GM12878 (cell line): ENCODE data around the gene TBC1D20. TPM values are rescaled to one million over a fixed set of nuclear protein-coding genes. Genes with fewer than 3 reads are reported as not detected.

ENCODE experiments used
- ATF7 ChIP-seq: fragments of 450-650 bp; IDR thresholded peaks from 2 replicates; pipeline ENCODE4 v1.6.1; 2016; ENCODE audit warnings: low read depth, mild to moderate bottlenecking
- BACH1 ChIP-seq: fragments of 450-650 bp; IDR thresholded peaks from 2 replicates; pipeline ENCODE4 v1.6.1; 2017; ENCODE audit warnings: mild to moderate bottlenecking, borderline replicate concordance
- BMI1 ChIP-seq: fragments of 450-650 bp; IDR thresholded peaks from 2 replicates; pipeline ENCODE4 v1.6.1; 2016; ENCODE audit warnings: mild to moderate bottlenecking, moderate library complexity, borderline replicate concordance
- BRCA1 ChIP-seq: IDR thresholded peaks from 2 replicates; pipeline ENCODE4 v1.6.1; 2011; ENCODE audit warnings: low read depth, low read length, improper control_type of control experiment
- ETV6 ChIP-seq, 2 experiments: fragments of 450-650 bp in 1 of 2; IDR thresholded peaks in 1 of 2; conservative IDR thresholded peaks in 1 of 2; 2 replicates each; pipeline ENCODE4 v1.6.1; 2014; ENCODE audit warnings: antibody characterized with exemption in 1 of 2, borderline replicate concordance in 1 of 2, low read depth in 1 of 2, mild to moderate bottlenecking in 1 of 2, moderate library complexity in 1 of 2
- HDGF ChIP-seq: fragments of 450-650 bp; IDR thresholded peaks from 2 replicates; pipeline ENCODE4 v1.6.1; 2016; ENCODE audit warnings: antibody characterized with exemption
- KAT2A ChIP-seq: conservative IDR thresholded peaks from 2 replicates; pipeline ENCODE4 v1.6.1; 2011; ENCODE audit warnings: low read depth, low read length; ENCODE audit not compliant: control insufficient read depth
- KLF5 ChIP-seq: fragments of 450-650 bp; IDR thresholded peaks from 2 replicates; pipeline ENCODE4 v1.6.1; 2014; ENCODE audit warnings: mild to moderate bottlenecking; ENCODE audit not compliant: partially characterized antibody
- MYB ChIP-seq: fragments of 150-350 bp; IDR thresholded peaks from 2 replicates; pipeline ENCODE4 v1.6.1; 2014; ENCODE audit warnings: mild to moderate bottlenecking, low read depth, low read length, borderline replicate concordance
- NR2F1 ChIP-seq: fragments of 450-650 bp; conservative IDR thresholded peaks from 2 replicates; pipeline ENCODE4 v1.6.1; 2017; ENCODE audit warnings: mild to moderate bottlenecking
- PML ChIP-seq: IDR thresholded peaks from 2 replicates; pipeline ENCODE4 v1.6.1; 2012; ENCODE audit warnings: low read length, inconsistent platforms
- RELA ChIP-seq: fragments of 450-650 bp; IDR thresholded peaks from 2 replicates; pipeline ENCODE4 v1.8.0; 2014; ENCODE audit warnings: borderline replicate concordance; ENCODE audit not compliant: partially characterized antibody
- SPI1 ChIP-seq: IDR thresholded peaks from 2 replicates; pipeline ENCODE4 v1.6.1; 2011; ENCODE audit warnings: low read depth, mild to moderate bottlenecking, low read length, moderate library complexity, borderline replicate concordance; ENCODE audit not compliant: insufficient read depth
- TAF1 ChIP-seq: IDR thresholded peaks from 2 replicates; pipeline ENCODE4 v1.6.1; 2011; ENCODE audit warnings: mild to moderate bottlenecking, low read depth, low read length, borderline replicate concordance
- ZNF207 ChIP-seq: fragments of 450-650 bp; IDR thresholded peaks from 2 replicates; pipeline ENCODE4 v1.6.1; 2014; ENCODE audit warnings: antibody characterized with exemption, mild to moderate bottlenecking, borderline replicate concordance
- ZNF274 ChIP-seq: IDR thresholded peaks from one replicate; pipeline ENCODE4 v1.8.0; 2011; ENCODE audit not compliant: insufficient read length, insufficient read depth
- polyA plus RNA-seq, 11 experiments: library from polyadenylated mRNA; depleted of rRNA in 4 of 11; unstranded in 6 of 11; stranded (reverse) in 5 of 11; fragments of >200 nt; fragmentation: Nextera tagmentation in 4 of 11; fragmentation: Illumina TruSeq in 1 of 11; extraction: Ambion mirVana in 4 of 11; extraction: Trizol in 1 of 11; gene quantifications; 1 replicate in 1 of 11; 2 replicates in 10 of 11; pipeline versions ENCODE4 v1.2.1 to v1.2.3, GENCODE V29; 2011 to 2016; ENCODE audit warnings: inconsistent platforms in 2 of 11, missing spikeins in 2 of 11, low read depth in 1 of 11
- total RNA-seq, 4 experiments: library from RNA; depleted of rRNA in 3 of 4; stranded (reverse); fragments of >200 nt in 3 of 4; fragmentation: Illumina TruSeq in 1 of 4; extraction: Trizol in 1 of 4; gene quantifications; 2 replicates each; pipeline versions ENCODE4 v1.2.1 to v1.2.3, GENCODE V29; 2013 to 2021
- TF ChIP-seq, protein P1 (sequence below): fragments of 450-650 bp; IDR thresholded peaks from 2 replicates; pipeline ENCODE4 v1.6.1; 2016; ENCODE audit warnings: mild to moderate bottlenecking
- TF ChIP-seq, protein P2 (sequence below): fragments of 150-350 bp; IDR thresholded peaks from 2 replicates; pipeline ENCODE4 v1.6.1; 2014; ENCODE audit warnings: mild to moderate bottlenecking, low read depth, low read length
- TF ChIP-seq, protein P3 (sequence below): fragments of 450-650 bp; IDR thresholded peaks from 2 replicates; pipeline ENCODE4 v1.6.1; 2017; ENCODE audit warnings: mild to moderate bottlenecking, low read depth, inconsistent platforms; ENCODE audit not compliant: poor library complexity, severe bottlenecking
- TF ChIP-seq, protein P4 (sequence below): IDR thresholded peaks from 2 replicates; pipeline ENCODE4 v1.6.1; 2012; ENCODE audit warnings: improper control_type of control experiment, low read depth, low read length; ENCODE audit not compliant: insufficient replicate concordance

The TBC1D20 gene
- total and polyA plus RNA-seq, 10 of the 15 experiments (the other 5 are each of a cell fraction or from before 2014, with no cell fraction given), result 4.3 to 17.9 (median 11.2) TPM

DNA sequence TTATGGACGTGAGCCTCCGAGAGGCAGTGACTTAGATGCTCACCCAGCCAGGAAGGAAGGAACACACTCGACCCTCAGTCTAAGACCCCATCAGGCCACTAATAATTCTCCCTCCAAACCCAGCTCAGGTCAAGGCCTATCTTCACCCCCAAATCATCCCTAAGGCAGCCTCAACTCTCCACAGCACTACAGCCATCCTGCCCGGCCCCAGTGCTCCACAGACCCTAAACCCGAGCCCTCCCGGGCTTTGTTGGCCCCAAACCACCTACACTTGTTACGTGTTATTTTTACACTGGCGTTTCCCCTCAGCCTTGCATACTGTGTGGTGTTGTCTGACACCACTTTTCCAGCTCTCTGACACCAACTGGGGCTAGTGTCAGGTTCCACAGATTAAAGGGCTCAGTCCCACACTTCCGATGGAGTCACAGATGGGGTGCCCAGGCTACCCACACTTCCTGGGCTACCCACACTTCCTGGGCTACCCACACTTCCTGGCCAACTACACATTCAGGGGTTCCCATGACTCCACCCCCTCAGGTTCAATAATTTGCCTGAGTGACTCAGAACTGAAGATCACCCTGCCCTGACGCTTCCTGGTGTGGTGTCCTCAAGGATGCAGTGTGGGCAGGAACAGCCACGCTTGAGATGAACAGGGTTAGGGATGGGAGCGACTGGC, 28.9 kb downstream of the TBC1D20 start (continued):
- no peak for TF ChIP-seq BRCA1
- no peak for TF ChIP-seq BACH1
- TF ChIP-seq SPI1, result no peak
- no peak for TF ChIP-seq KAT2A
- TF ChIP-seq ETV6 (conservative IDR thresholded peaks at IDR 0.05 in 1 of 2, IDR thresholded peaks at IDR 0.05 in 1 of 2; ENCODE audit: borderline replicate concordance in 1 of 2, low read depth in 1 of 2), result peak in 1 of 2 experiments; percentile 98; a peak in 2 of 4 replicates
- TF ChIP-seq KLF5, result peak; percentile 34
- TF ChIP-seq HDGF, result no peak; the same call in 1 of the 2 replicates
- TF ChIP-seq, protein P1, sequence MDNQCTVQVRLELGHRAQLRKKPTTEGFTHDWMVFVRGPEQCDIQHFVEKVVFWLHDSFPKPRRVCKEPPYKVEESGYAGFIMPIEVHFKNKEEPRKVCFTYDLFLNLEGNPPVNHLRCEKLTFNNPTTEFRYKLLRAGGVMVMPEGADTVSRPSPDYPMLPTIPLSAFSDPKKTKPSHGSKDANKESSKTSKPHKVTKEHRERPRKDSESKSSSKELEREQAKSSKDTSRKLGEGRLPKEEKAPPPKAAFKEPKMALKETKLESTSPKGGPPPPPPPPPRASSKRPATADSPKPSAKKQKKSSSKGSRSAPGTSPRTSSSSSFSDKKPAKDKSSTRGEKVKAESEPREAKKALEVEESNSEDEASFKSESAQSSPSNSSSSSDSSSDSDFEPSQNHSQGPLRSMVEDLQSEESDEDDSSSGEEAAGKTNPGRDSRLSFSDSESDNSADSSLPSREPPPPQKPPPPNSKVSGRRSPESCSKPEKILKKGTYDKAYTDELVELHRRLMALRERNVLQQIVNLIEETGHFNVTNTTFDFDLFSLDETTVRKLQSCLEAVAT, result 0 out of 2 replicates have a peak, but pooled peaks have one; percentile 20
- TF ChIP-seq BMI1, result no peak
- peak; percentile 92 for TF ChIP-seq NR2F1
- TF ChIP-seq, protein P2, sequence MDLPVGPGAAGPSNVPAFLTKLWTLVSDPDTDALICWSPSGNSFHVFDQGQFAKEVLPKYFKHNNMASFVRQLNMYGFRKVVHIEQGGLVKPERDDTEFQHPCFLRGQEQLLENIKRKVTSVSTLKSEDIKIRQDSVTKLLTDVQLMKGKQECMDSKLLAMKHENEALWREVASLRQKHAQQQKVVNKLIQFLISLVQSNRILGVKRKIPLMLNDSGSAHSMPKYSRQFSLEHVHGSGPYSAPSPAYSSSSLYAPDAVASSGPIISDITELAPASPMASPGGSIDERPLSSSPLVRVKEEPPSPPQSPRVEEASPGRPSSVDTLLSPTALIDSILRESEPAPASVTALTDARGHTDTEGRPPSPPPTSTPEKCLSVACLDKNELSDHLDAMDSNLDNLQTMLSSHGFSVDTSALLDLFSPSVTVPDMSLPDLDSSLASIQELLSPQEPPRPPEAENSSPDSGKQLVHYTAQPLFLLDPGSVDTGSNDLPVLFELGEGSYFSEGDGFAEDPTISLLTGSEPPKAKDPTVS, result no peak
- TF ChIP-seq TAF1, result no peak
- TF ChIP-seq ATF7, result peak; percentile 65
- no peak for TF ChIP-seq MYB
- no peak for TF ChIP-seq RELA
- TF ChIP-seq ZNF207, result no peak
- TF ChIP-seq, protein P3, sequence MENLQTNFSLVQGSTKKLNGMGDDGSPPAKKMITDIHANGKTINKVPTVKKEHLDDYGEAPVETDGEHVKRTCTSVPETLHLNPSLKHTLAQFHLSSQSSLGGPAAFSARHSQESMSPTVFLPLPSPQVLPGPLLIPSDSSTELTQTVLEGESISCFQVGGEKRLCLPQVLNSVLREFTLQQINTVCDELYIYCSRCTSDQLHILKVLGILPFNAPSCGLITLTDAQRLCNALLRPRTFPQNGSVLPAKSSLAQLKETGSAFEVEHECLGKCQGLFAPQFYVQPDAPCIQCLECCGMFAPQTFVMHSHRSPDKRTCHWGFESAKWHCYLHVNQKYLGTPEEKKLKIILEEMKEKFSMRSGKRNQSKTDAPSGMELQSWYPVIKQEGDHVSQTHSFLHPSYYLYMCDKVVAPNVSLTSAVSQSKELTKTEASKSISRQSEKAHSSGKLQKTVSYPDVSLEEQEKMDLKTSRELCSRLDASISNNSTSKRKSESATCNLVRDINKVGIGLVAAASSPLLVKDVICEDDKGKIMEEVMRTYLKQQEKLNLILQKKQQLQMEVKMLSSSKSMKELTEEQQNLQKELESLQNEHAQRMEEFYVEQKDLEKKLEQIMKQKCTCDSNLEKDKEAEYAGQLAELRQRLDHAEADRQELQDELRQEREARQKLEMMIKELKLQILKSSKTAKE, result peak; percentile 59
- no peak for TF ChIP-seq ZNF274
- TF ChIP-seq PML, result no peak
- TF ChIP-seq, protein P4, sequence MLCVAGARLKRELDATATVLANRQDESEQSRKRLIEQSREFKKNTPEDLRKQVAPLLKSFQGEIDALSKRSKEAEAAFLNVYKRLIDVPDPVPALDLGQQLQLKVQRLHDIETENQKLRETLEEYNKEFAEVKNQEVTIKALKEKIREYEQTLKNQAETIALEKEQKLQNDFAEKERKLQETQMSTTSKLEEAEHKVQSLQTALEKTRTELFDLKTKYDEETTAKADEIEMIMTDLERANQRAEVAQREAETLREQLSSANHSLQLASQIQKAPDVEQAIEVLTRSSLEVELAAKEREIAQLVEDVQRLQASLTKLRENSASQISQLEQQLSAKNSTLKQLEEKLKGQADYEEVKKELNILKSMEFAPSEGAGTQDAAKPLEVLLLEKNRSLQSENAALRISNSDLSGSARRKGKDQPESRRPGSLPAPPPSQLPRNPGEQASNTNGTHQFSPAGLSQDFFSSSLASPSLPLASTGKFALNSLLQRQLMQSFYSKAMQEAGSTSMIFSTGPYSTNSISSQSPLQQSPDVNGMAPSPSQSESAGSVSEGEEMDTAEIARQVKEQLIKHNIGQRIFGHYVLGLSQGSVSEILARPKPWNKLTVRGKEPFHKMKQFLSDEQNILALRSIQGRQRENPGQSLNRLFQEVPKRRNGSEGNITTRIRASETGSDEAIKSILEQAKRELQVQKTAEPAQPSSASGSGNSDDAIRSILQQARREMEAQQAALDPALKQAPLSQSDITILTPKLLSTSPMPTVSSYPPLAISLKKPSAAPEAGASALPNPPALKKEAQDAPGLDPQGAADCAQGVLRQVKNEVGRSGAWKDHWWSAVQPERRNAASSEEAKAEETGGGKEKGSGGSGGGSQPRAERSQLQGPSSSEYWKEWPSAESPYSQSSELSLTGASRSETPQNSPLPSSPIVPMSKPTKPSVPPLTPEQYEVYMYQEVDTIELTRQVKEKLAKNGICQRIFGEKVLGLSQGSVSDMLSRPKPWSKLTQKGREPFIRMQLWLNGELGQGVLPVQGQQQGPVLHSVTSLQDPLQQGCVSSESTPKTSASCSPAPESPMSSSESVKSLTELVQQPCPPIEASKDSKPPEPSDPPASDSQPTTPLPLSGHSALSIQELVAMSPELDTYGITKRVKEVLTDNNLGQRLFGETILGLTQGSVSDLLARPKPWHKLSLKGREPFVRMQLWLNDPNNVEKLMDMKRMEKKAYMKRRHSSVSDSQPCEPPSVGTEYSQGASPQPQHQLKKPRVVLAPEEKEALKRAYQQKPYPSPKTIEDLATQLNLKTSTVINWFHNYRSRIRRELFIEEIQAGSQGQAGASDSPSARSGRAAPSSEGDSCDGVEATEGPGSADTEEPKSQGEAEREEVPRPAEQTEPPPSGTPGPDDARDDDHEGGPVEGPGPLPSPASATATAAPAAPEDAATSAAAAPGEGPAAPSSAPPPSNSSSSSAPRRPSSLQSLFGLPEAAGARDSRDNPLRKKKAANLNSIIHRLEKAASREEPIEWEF, result no peak
